WI38 (cell line): ENCODE data around the gene CCDC40.

Experiments
- H3K4me3 ChIP-seq: 2 replicates; pipeline ENCODE4 v1.5.1; 2011; ENCODE audit warnings: low read depth, mild to moderate bottlenecking, control low read depth, low read length
- TF ChIP-seq, protein P1 (sequence below): IDR thresholded peaks from 2 replicates; pipeline ENCODE4 v1.5.1; 2012; ENCODE audit warnings: low read depth, mild to moderate bottlenecking, control low read depth, low read length

CCDC40 gene

GRCh38 chr17:80116276-80116920 lies 80.0 kb downstream of the CCDC40 start:
- TF ChIP-seq, protein P1, sequence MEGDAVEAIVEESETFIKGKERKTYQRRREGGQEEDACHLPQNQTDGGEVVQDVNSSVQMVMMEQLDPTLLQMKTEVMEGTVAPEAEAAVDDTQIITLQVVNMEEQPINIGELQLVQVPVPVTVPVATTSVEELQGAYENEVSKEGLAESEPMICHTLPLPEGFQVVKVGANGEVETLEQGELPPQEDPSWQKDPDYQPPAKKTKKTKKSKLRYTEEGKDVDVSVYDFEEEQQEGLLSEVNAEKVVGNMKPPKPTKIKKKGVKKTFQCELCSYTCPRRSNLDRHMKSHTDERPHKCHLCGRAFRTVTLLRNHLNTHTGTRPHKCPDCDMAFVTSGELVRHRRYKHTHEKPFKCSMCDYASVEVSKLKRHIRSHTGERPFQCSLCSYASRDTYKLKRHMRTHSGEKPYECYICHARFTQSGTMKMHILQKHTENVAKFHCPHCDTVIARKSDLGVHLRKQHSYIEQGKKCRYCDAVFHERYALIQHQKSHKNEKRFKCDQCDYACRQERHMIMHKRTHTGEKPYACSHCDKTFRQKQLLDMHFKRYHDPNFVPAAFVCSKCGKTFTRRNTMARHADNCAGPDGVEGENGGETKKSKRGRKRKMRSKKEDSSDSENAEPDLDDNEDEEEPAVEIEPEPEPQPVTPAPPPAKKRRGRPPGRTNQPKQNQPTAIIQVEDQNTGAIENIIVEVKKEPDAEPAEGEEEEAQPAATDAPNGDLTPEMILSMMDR = no peak
- H3K4me3 ChIP-seq = no peak overlapping the region

DNA sequence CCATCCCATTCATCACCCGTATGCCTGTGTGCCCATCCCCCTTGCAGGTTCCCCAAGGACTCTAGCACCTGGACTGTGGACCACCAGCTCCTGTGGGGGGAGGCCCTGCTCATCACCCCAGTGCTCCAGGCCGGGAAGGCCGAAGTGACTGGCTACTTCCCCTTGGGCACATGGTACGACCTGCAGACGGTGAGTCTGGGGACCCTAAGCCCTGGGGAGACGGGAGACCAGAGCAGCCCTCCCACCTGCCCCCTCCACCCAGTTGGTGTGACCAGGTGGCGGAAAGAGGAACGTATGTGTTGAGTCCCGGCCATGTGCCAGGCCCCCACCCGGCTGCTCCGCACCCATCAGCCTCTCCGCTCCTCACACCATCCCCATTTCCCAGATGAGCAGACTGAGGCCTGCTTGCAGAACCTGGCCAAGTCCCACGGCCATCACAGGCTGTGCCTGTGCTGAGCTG lies 80.5 kb downstream of the CCDC40 start:
- H3K4me3 ChIP-seq = no peak overlapping the region
- TF ChIP-seq, protein P1 = no peak

- H3K4me3 ChIP-seq = no peak overlapping the region
- TF ChIP-seq, protein P1 = no peak
These were observed 81.3 kb downstream of the CCDC40 start for GRCh38 chr17:80117491-80118401.

DNA sequence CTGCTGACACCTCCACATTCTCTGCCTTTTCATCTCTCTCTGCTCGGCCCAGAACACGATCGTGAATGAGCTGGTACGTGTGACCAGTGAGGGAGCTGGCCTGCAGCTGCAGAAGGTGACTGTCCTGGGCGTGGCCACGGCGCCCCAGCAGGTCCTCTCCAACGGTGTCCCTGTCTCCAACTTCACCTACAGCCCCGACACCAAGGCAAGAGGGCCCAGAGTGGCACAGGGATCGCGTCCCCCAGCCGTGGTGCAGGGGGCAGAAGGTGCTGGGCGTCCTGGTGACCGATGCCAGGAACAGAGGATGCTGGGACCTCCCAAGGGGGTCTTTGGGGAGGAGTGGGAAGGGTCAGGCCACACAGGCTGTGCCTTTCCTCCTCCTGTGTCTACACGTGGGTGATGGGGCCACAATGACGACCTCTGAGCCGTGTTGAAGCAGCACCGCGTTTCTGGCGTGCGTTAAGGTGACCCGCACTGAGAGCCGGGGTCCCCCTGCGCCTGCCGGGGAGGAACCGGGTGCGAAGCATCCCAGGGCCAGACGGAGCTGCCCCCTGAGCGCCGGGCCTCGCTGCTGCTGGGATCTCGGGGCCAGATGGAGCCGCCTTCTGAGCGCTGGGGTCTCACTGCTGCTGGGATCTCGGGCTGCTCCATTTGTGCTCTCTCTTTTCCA lies 82.3 kb downstream of the CCDC40 start:
- TF ChIP-seq, protein P1 = no peak
- H3K4me3 ChIP-seq = no peak overlapping the region

DNA sequence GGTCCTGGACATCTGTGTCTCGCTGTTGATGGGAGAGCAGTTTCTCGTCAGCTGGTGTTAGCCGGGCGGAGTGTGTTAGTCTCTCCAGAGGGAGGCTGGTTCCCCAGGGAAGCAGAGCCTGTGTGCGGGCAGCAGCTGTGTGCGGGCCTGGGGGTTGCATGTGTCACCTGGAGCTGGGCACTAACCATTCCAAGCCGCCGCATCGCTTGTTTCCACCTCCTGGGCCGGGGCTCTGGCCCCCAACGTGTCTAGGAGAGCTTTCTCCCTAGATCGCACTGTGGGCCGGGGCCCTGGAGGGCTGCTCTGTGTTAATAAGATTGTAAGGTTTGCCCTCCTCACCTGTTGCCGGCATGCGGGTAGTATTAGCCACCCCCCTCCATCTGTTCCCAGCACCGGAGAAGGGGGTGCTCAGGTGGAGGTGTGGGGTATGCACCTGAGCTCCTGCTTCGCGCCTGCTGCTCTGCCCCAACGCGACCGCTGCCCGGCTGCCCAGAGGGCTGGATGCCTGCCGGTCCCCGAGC lies 82.9 kb downstream of the CCDC40 start:
- H3K4me3 ChIP-seq = no peak overlapping the region
- TF ChIP-seq, protein P1 = no peak

GRCh38 chr17:80119839-80120238 lies 83.4 kb downstream of the CCDC40 start:
- H3K4me3 ChIP-seq = no peak overlapping the region
- TF ChIP-seq, protein P1 = no peak
